ENCODE data around the gene DYNC1H1.

- no peak for TF ChIP-seq CTCF (IDR thresholded peaks at IDR 0.05 in 8 of 11, conservative IDR thresholded peaks at IDR 0.05 in 3 of 11)
- TF ChIP-seq POLR2A (IDR thresholded peaks at IDR 0.05): no peak
Observed at GRCh38 chr14:102026934-102027333, 62.6 kb downstream of the DYNC1H1 start.

Measured in spleen (tissue), 7 donors.